Breast epithelium (tissue), 3 donors: ENCODE results near the gene RPS19BP1.

Experiments
- POLR2A ChIP-seq: fragments of 450-650 bp; IDR thresholded peaks from one replicate; pipeline ENCODE4 v1.6.1; 2016; ENCODE audit warnings: antibody characterized with exemption, mild to moderate bottlenecking, moderate library complexity
- TF ChIP-seq, protein P1 (sequence below), 3 donors: fragments of 450-650 bp; IDR thresholded peaks; one replicate each; pipeline ENCODE4 v1.5.1; 2016 to 2017; ENCODE audit warnings: antibody characterized with exemption in 3 of 3, mild to moderate bottlenecking in 3 of 3, moderate library complexity in 3 of 3

- no peak for TF ChIP-seq POLR2A
- TF ChIP-seq, protein P1, sequence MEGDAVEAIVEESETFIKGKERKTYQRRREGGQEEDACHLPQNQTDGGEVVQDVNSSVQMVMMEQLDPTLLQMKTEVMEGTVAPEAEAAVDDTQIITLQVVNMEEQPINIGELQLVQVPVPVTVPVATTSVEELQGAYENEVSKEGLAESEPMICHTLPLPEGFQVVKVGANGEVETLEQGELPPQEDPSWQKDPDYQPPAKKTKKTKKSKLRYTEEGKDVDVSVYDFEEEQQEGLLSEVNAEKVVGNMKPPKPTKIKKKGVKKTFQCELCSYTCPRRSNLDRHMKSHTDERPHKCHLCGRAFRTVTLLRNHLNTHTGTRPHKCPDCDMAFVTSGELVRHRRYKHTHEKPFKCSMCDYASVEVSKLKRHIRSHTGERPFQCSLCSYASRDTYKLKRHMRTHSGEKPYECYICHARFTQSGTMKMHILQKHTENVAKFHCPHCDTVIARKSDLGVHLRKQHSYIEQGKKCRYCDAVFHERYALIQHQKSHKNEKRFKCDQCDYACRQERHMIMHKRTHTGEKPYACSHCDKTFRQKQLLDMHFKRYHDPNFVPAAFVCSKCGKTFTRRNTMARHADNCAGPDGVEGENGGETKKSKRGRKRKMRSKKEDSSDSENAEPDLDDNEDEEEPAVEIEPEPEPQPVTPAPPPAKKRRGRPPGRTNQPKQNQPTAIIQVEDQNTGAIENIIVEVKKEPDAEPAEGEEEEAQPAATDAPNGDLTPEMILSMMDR (IDR thresholded peaks at IDR 0.05): no peak
These were observed 13.4 kb downstream of the RPS19BP1 start for GRCh38 chr22:39518996-39519680.
